Measurements from ENCODE around the gene TRPV3.
"Not testable (repeated sequence)": the region's sequence is repeated elsewhere in the genome, so short reads cannot be mapped to it uniquely, and the experiment has no call there.

Gene TRPV3

GRCh38 chr17:3573246-3574100 is 15.9 kb upstream of the TRPV3 start:
- DNase-seq (ENCODE audit: low read depth, low spot score) = no peak

- no peak for DNase-seq (ENCODE audit: low read depth, low spot score)
Observed at GRCh38 chr17:3572231-3572630, 14.6 kb upstream of the TRPV3 start.

DNA sequence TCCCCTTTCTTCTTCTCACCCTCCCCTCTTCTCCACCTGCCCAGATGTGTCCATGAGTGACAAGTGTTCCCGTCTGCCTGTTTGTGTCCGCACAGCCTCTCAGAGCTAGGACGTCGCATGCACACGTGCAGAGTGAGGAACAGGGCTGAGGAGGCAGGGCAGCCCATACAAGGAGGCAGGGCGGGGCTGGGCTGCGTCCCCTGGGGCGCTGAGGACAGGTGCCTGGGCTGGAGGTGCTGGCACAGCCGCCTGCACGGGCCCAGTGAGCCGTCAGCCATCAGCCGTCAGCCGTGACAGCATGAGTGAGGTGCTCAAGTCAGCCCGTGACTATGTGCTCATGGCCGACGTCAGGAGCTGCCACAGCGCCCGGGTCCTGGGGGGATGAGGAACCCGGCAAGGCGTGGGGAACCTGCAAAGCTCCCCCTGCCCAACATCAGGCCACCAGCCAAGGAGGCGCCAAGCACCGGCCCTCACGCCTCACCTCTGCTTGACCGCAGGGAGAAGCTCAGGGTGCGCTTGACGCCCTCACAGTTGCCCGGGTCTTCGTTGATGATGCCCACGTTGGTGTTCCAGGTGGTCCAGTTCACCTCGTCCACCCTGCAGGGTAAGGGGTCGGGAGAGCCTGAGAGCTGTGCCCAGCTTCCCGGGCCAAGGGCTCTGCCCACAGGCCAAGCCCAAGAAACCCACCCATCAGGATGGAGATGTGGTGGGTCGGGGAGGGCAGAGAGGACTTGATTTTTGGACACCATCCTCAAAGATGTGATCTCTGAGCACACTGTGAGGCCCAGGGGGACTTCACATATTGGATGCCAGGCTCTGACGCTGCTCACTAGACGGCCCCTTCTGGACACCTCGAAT is 13.7 kb upstream of the TRPV3 start:
- DNase-seq (ENCODE audit: low read depth, low spot score) = no peak

DNA sequence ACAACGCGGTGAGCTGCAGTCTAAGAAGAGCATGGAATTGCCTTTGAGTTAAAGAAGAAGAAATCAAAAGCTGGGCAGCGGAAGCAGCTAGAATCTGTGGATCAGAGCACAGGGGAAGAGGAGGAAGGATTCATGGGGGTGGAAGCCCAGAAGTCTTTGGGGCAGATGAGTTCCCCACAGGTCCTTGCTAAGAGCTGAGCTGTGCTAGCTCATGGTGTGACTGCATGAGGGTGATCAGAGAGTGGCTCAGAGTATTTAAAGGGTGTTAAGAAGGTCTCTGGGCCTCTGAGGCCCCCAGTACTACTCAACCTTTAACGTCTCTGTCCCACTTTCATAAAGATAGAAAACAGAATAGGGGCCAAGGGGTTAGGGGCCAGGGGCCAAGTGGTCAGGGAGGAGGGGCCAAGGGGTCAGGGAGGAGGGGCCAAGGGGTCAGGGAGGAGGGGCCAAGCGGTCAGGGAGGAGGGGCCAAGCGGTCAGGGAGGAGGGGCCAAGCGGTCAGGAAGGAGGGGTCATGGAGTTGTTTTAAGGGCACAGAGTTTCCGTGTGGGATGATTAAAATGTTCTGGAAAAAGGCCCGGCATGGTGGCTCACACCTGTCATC is 12.0 kb upstream of the TRPV3 start:
- DNase-seq (ENCODE audit: low read depth, low spot score) = no peak

- DNase-seq (ENCODE audit: low read depth, low spot score) = no peak
Observed at GRCh38 chr17:3566551-3566950, 8.9 kb upstream of the TRPV3 start.

DNA sequence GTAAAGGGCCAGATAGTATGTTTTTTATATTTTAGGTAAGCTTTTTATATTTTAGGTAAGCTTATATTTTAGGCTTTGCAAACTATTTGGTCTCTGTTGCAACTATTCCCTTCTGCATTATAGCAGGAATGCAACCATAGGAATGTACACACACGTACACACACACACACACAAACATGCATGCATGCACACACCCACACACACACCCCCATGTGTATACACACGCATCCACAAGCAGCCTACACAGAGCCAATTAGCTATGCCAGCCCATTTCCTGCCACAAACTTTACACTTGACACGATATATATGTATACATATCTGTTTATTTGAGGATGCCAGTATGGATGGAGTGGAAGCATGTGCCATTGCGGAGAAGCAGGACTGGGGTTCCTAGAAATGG is 7.5 kb upstream of the TRPV3 start:
- no peak for DNase-seq (ENCODE audit: low read depth, low spot score)

DNA sequence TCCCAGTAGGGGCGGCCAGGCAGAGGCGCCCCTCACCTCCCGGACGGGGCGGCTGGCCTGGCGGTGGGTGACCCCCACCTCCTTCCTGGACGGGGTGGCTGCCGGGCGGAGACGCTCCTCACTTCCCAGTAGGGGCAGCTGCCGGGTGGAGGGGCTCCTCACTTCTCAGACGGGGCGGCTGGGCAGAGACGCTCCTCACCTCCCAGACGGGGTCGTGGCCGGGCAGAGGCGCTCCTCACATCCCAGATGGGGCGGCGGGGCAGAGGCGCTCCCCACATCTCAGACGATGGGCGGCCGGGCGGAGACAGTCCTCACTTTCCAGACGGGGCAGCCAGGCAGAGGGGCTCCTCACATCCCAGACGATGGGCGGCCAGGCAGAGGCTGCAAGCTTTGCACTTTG is 6.6 kb upstream of the TRPV3 start:
- DNase-seq (ENCODE audit: low read depth, low spot score) = not testable (repeated sequence)

DNA sequence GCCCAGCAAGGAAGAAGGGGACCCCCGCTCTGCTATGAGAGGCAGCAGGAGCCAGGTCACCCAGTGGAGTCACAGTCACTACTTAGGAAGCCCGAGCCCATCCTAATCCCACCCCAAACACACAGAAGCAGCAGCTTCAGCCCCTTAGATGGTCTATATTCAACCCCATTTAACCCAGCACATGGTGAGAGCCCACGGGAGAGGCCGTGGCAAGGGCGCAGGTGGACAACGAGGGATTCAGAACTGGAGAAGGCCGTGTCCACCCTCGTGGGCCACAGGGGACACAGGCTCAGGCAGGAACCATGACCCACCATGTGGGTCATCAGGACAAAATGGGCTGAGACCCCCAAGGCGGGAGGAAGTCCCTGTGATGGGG is 1.6 kb upstream of the TRPV3 start:
- DNase-seq (ENCODE audit: low read depth, low spot score) = no peak

GRCh38 chr17:3558603-3559269 is 1.1 kb upstream of the TRPV3 start:
- no peak for DNase-seq (ENCODE audit: low read depth, low spot score)

GRCh38 chr17:3556916-3557767 is 470 bp downstream of the TRPV3 start:
- DNase-seq (ENCODE audit: low read depth, low spot score) = no peak

GRCh38 chr17:3556239-3556915 is 1.2 kb downstream of the TRPV3 start:
- no peak for DNase-seq (ENCODE audit: low read depth, low spot score)

DNA sequence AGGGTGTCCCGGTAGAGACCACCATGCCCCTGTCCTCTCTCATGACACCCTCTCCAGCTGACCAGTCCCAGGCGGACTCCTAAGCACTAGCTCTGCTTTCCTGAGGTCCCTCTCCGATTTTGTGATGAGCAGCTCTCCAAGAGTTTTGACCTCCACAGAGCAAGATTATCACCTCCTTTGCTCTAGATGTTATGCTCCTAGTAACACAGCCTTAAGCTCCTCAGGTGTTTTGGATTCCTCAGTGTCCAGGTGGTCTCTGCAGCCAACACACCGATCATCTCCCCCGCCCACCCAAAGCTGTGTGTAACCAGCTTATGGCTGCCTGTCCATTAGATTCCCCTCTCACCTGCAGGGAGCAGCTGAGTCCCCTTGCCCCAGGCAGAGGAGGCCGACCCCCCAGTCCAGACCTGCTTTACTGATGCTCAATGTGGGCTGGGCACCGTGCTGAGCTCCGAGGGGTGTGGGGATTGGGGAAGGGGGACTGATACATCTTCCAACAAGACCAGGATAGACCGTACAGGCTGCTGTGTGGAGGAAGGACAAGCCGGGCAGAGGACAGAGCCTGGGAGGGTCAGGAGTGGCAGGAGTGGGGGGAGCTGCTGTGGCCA is 2.3 kb downstream of the TRPV3 start:
- no peak for DNase-seq (ENCODE audit: low read depth, low spot score)

GRCh38 chr17:3554440-3554839 is 3.2 kb downstream of the TRPV3 start:
- DNase-seq (ENCODE audit: low read depth, low spot score) = no peak

GRCh38 chr17:3553419-3554401 is 3.9 kb downstream of the TRPV3 start:
- no peak for DNase-seq (ENCODE audit: low read depth, low spot score)

DNA sequence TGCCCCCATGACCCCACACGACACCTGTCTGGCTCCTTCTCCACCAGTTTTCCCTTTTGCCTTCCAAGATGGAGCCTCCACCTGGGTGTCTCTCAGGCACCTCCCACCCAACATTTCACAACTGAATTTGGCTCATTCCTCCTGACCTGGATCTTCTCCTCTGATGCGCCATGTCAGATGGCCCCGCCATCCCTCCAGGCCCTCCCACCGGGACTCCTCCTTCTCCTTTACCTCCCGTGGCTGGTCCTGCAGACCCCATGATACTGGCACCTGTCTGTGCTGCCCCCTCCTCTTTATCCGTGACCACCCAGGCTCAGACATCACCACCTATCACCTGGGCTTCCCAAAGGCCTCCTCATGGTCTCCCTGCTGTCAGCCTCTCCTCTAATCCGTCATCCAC is 4.7 kb downstream of the TRPV3 start:
- no peak for DNase-seq (ENCODE audit: low read depth, low spot score)

DNA sequence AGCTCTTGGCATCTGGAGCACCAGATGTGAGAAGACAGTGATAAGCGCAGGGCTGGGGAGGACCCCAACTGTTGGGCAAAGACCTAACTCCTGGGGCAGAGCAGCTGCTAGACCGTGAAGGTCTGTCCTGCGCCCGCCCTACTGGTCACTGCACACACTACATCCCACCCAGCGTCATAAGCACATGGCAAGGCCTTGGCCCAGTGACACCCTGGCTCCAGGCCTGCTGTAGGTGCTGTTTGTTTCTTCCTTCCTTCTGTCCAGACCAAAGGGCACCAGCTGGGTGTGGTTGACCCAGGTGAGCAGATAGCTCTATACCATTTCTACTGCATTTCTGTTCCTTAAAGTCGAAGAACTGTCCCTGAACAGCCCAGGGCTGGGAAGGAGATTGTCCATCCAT is 6.4 kb downstream of the TRPV3 start:
- DNase-seq (ENCODE audit: low read depth, low spot score) = no peak

- DNase-seq (ENCODE audit: low read depth, low spot score) = no peak
Observed at GRCh38 chr17:3549610-3550162, 7.9 kb downstream of the TRPV3 start.

GRCh38 chr17:3547628-3548027 is 10.0 kb downstream of the TRPV3 start:
- no peak for DNase-seq (ENCODE audit: low read depth, low spot score)

Data from iPS DF 19.7 (cell line).